Measurements from ENCODE around the gene RPS6KA1.

The RPS6KA1 gene

DNA sequence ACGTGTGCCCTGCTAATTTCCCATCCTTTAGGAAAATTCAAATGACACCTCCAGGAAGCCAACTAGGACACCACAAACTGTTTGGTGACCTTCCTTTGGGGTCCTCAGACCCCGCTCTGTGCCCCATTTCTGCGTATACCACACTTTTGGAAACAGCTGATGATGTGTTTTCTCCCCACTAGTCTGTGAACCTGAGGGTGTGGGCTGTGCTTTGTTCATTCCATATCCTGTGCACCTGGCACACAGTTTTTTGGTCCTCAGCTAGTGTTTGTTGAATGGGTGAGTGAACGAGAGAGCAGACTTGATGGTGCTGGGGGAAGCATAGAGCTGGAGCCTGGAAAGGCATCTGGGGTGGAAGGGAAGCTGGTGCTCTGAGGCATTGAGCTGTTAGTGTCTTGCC is 48.6 kb downstream of the RPS6KA1 start:
- no peaks in the 10 kb centered on the region for H3K9me2 ChIP-seq (replicated peaks; ENCODE audit: insufficient read depth, low read length)

DNA sequence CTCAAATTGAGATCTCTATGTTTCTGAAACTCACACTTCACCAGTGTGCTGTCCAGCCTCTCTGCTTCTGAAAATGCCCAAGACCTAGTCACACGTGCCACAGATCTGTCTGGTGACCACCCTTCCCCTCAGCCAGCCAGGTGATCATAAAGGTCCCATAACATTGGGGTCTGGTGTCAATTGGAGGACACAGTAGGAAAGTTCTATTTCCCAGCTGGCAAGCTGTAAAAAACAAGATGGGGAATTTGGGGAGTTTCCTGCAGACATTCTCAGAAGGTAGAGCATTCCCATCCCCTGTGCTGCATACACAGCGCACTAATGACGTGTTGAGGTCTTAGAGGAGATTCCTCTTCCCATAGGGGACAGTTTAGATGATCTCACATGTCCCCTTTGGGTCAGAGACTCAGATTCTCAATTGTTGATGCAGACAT is 50.1 kb downstream of the RPS6KA1 start:
- Histone ChIP-seq H3K79me2 (ENCODE audit: low read length) (no peaks in the 10 kb centered on the region), H3K27me3 (replicated peaks; ENCODE audit: insufficient read depth, low read length) (no peaks in the 10 kb centered on the region; the same call in 1 of the 2 replicates), H3F3A (ENCODE audit: insufficient read depth, low read length) (0 out of 2 replicates have a peak, but pooled peaks cover 3% of the 10 kb centered on the region), H4K20me1 (ENCODE audit: insufficient read depth, low read length) (no peaks in the 10 kb centered on the region), H3K9ac (ENCODE audit: low read length) (no peak overlapping the region), H3K36me3 (replicated peaks; ENCODE audit: insufficient read depth, low read length) (no peaks in the 10 kb centered on the region), H2AFZ (ENCODE audit: low read length) (no peak overlapping the region), H3K4me3 (ENCODE audit: low read length) (no peak overlapping the region), H3K9me2 (replicated peaks; ENCODE audit: insufficient read depth, low read length) (no peaks in the 10 kb centered on the region), H3K9me3 (replicated peaks; ENCODE audit: insufficient read depth, low read length) (no peaks in the 10 kb centered on the region), H3K4me2 (ENCODE audit: low read depth, low read length) (no peak overlapping the region), H3K27ac (ENCODE audit: low read length) (no peak overlapping the region), H3K4me1 (ENCODE audit: low read length) (no peaks in the 10 kb centered on the region)
- TF ChIP-seq EZH2 (optimal IDR thresholded peaks at IDR 0.05; ENCODE audit: low read depth, low read length) (no peak), EZH2phosphoT487 (IDR thresholded peaks at IDR 0.05; ENCODE audit: low read length) (no peak)
- TF ChIP-seq, protein P1, sequence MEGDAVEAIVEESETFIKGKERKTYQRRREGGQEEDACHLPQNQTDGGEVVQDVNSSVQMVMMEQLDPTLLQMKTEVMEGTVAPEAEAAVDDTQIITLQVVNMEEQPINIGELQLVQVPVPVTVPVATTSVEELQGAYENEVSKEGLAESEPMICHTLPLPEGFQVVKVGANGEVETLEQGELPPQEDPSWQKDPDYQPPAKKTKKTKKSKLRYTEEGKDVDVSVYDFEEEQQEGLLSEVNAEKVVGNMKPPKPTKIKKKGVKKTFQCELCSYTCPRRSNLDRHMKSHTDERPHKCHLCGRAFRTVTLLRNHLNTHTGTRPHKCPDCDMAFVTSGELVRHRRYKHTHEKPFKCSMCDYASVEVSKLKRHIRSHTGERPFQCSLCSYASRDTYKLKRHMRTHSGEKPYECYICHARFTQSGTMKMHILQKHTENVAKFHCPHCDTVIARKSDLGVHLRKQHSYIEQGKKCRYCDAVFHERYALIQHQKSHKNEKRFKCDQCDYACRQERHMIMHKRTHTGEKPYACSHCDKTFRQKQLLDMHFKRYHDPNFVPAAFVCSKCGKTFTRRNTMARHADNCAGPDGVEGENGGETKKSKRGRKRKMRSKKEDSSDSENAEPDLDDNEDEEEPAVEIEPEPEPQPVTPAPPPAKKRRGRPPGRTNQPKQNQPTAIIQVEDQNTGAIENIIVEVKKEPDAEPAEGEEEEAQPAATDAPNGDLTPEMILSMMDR (IDR thresholded peaks at IDR 0.05; ENCODE audit: low read length), result no peak
- DNase-seq, result no peak

More for the DNA sequence above, 48.6 kb downstream of the RPS6KA1 start:
- Histone ChIP-seq H4K20me1 (ENCODE audit: insufficient read depth, low read length) (no peaks in the 10 kb centered on the region), H3K36me3 (replicated peaks; ENCODE audit: insufficient read depth, low read length) (no peaks in the 10 kb centered on the region), H3K4me2 (ENCODE audit: low read depth, low read length) (no peak overlapping the region), H3F3A (ENCODE audit: insufficient read depth, low read length) (0 out of 2 replicates have a peak, but pooled peaks cover 3% of the 10 kb centered on the region), H3K9ac (ENCODE audit: low read length) (no peak overlapping the region), H3K27me3 (replicated peaks; ENCODE audit: insufficient read depth, low read length) (no peaks in the 10 kb centered on the region; the same call in 1 of the 2 replicates), H3K79me2 (ENCODE audit: low read length) (no peaks in the 10 kb centered on the region), H3K4me3 (ENCODE audit: low read length) (no peak overlapping the region), H2AFZ (ENCODE audit: low read length) (no peak overlapping the region), H3K4me1 (ENCODE audit: low read length) (no peaks in the 10 kb centered on the region), H3K9me3 (replicated peaks; ENCODE audit: insufficient read depth, low read length) (no peaks in the 10 kb centered on the region), H3K27ac (ENCODE audit: low read length) (no peak overlapping the region)
- no peak for TF ChIP-seq EZH2 (optimal IDR thresholded peaks at IDR 0.05; ENCODE audit: low read depth, low read length)
- TF ChIP-seq EZH2phosphoT487 (IDR thresholded peaks at IDR 0.05; ENCODE audit: low read length), result no peak
- TF ChIP-seq, protein P1 (IDR thresholded peaks at IDR 0.05; ENCODE audit: low read length), result no peak
- DNase-seq, result no peak

DNA sequence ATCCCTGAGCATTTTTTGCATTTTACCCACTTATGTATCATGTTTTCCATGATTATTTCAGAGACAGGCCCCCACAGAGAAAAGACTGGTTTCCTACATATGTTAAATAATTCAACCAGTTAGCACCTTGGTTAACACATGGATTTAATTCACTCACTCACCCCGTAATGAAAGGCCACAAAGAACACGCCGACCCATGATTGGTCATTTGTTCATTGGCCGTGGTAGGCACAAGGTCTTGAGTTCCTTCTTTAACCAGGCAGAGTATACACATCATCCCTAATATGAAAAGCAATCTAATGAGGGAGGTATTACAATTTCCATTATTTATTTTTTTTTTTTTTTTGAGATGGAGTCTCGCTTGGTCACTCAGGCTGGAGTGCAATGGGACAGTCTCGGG is 50.6 kb downstream of the RPS6KA1 start:
- H3F3A ChIP-seq (ENCODE audit: insufficient read depth, low read length), result 0 out of 2 replicates have a peak, but pooled peaks cover 3% of the 10 kb centered on the region
- H3K9me2 ChIP-seq (replicated peaks; ENCODE audit: insufficient read depth, low read length), result no peaks in the 10 kb centered on the region
- no peak overlapping the region for H3K27ac ChIP-seq (ENCODE audit: low read length)
- no peak for TF ChIP-seq EZH2phosphoT487 (IDR thresholded peaks at IDR 0.05; ENCODE audit: low read length)
- TF ChIP-seq EZH2 (optimal IDR thresholded peaks at IDR 0.05; ENCODE audit: low read depth, low read length), result no peak
- TF ChIP-seq, protein P1 (IDR thresholded peaks at IDR 0.05; ENCODE audit: low read length), result no peak
- H3K4me3 ChIP-seq (ENCODE audit: low read length), result no peak overlapping the region
- H3K36me3 ChIP-seq (replicated peaks; ENCODE audit: insufficient read depth, low read length), result no peaks in the 10 kb centered on the region
- H3K4me2 ChIP-seq (ENCODE audit: low read depth, low read length), result no peak overlapping the region
- DNase-seq, result no peak
- no peak overlapping the region for H2AFZ ChIP-seq (ENCODE audit: low read length)
- no peak overlapping the region for H3K9ac ChIP-seq (ENCODE audit: low read length)
- no peaks in the 10 kb centered on the region for H3K9me3 ChIP-seq (replicated peaks; ENCODE audit: insufficient read depth, low read length)
- H4K20me1 ChIP-seq (ENCODE audit: insufficient read depth, low read length), result no peaks in the 10 kb centered on the region
- no peaks in the 10 kb centered on the region for H3K79me2 ChIP-seq (ENCODE audit: low read length)
- H3K27me3 ChIP-seq (replicated peaks; ENCODE audit: insufficient read depth, low read length), result no peaks in the 10 kb centered on the region; the same call in 1 of the 2 replicates
- H3K4me1 ChIP-seq (ENCODE audit: low read length), result no peaks in the 10 kb centered on the region

Measured in MM.1S (cell line).